CD4-positive, alpha-beta T cell (primary cell): ENCODE measurements around the gene SEL1L3. TPM values are rescaled to one million over a fixed set of nuclear protein-coding genes. Genes with fewer than 3 reads are reported as not detected.

Experiments
- ATAC-seq: fragments of 200-7000 bp; cut with Tn5 transposase; one replicate; pipeline ENCODE4 v1.10.0; 2022; ENCODE audit warnings: mild to moderate bottlenecking; ENCODE audit not compliant: poor library complexity
- CTCF ChIA-PET: fragments of 350-600 bp; sonication (Branson Sonifier 250); formaldehyde crosslinking; loops from one replicate; lab custom pipeline; 2021; ENCODE audit warnings: antibody characterized with exemption, inconsistent platforms; lab: Charles Lee
- POLR2A ChIA-PET: fragments of 350-600 bp; sonication (Branson Sonifier 250); formaldehyde crosslinking; loops from one replicate; lab custom pipeline; 2021; ENCODE audit warnings: antibody characterized with exemption, inconsistent platforms; lab: Charles Lee
- DNase-seq, 14 experiments: peaks; one replicate each; pipeline ENCODE4 v3.0.0-alpha.2; 2013 to 2020; ENCODE audit warnings: mixed read lengths in 2 of 14
- H3K27ac ChIP-seq, 2 donors: one replicate each; pipeline versions ENCODE4 v1.5.1 to v1.7.0; 2013; ENCODE audit warnings: low read length in 2 of 2, low read depth in 1 of 2, mild to moderate bottlenecking in 1 of 2
- H3K27me3 ChIP-seq, 2 experiments: 1 replicate in 1 of 2; 2 replicates in 1 of 2; pipeline versions ENCODE4 v1.6.1 to v1.7.0; 2013; ENCODE audit warnings: low read length in 2 of 2, control low read depth in 1 of 2, mild to moderate bottlenecking in 1 of 2, moderate library complexity in 1 of 2; ENCODE audit not compliant: insufficient read depth in 2 of 2, control insufficient read depth in 1 of 2
- H3K36me3 ChIP-seq: one replicate; pipeline ENCODE4 v1.6.1; 2013; ENCODE audit warnings: low read length, control low read depth; ENCODE audit not compliant: insufficient read depth
- H3K4me1 ChIP-seq: one replicate; pipeline ENCODE4 v1.6.1; 2013; ENCODE audit warnings: low read length, control low read depth; ENCODE audit not compliant: insufficient read depth
- H3K4me3 ChIP-seq: one replicate; pipeline ENCODE4 v1.5.1; 2013; ENCODE audit warnings: mild to moderate bottlenecking, low read length, moderate library complexity
- H3K9me3 ChIP-seq, 2 experiments: 1 replicate in 1 of 2; 2 replicates in 1 of 2; pipeline versions ENCODE4 v1.6.1 to v1.7.0; 2013; ENCODE audit warnings: low read length in 2 of 2, mild to moderate bottlenecking in 2 of 2, control low read depth in 1 of 2, moderate library complexity in 1 of 2; ENCODE audit not compliant: control insufficient read depth in 1 of 2, insufficient read depth in 1 of 2
- H3K27ac Mint-ChIP-seq: one replicate; pipeline ENCODE4 v1.8.0; 2020; ENCODE audit warnings: mixed read lengths
- H3K27me3 Mint-ChIP-seq: one replicate; pipeline ENCODE4 v1.8.0; 2021; ENCODE audit warnings: mixed read lengths
- H3K36me3 Mint-ChIP-seq: one replicate; pipeline ENCODE4 v1.8.0; 2021; ENCODE audit warnings: low read depth, mixed read lengths
- H3K4me1 Mint-ChIP-seq: one replicate; pipeline ENCODE4 v1.8.0; 2021; ENCODE audit warnings: low read depth, mixed read lengths
- H3K4me3 Mint-ChIP-seq: one replicate; pipeline ENCODE4 v1.8.0; 2020; ENCODE audit warnings: mild to moderate bottlenecking, mixed read lengths
- H3K9me3 Mint-ChIP-seq: one replicate; pipeline ENCODE4 v1.8.0; 2020; ENCODE audit warnings: mixed read lengths
- intact Hi-C, 2 experiments: fragments of 100-400 bp; cut with DNase I in 1 of 2; cut with micrococcal nuclease in 1 of 2; formaldehyde crosslinking; loops; one replicate each; pipeline versions ENCODE4 v1.15.1 to v1.9.0; 2023 to 2025; cut with DNase I, micrococcal nuclease
- total RNA-seq, 174 experiments: library from RNA in 2 of 174; stranded (reverse) in 2 of 174; gene quantifications; one replicate each; pipeline ENCODE4 v1.2.3 and lab custom pipeline; 2021 to 2026
- TF ChIP-seq, protein P1 (sequence below): fragments of 200-600 bp; IDR thresholded peaks from one replicate; pipeline ENCODE4 v1.8.0; 2022; ENCODE audit warnings: antibody characterized with exemption, mild to moderate bottlenecking

Gene SEL1L3
- total RNA-seq, 2 experiments from 2014 or later: 34.9 to 36.5 TPM

DNA sequence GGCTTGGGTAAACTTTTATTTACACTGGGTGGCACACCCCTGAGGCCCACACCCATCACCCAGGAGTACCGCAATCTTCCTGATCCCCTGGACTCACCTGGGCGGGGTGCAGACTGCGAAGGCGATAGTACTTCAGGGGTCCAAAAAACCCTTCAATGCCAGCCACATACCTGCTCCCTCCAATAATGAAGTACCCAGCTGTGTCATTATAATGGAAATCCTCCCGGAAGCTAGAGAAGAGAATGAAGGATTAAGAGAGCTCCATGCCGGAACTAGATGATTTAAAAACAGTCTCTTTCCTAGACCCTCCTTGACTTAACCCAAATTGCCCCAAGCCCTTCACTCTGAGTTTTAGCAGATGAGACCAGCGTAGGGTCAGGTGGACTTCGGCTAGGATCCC, 40.9 kb downstream of the SEL1L3 start:
- Mint-ChIP-seq H3K4me1 (no peaks in the 10 kb centered on the region), H3K9me3 (no peaks in the 10 kb centered on the region), H3K36me3 (peaks cover 77% of the 10 kb centered on the region), H3K27ac (no peak overlapping the region), H3K4me3 (no peak overlapping the region), H3K27me3 (no peaks in the 10 kb centered on the region)
- no peak overlapping the region for H3K27ac ChIP-seq
- H3K27me3 ChIP-seq: no peaks in the 10 kb centered on the region
- no peaks in the 10 kb centered on the region for H3K9me3 ChIP-seq
- CTCF ChIA-PET: no interaction called here
- H3K4me1 ChIP-seq: no peaks in the 10 kb centered on the region
- H3K4me3 ChIP-seq: no peak overlapping the region
- intact Hi-C loops: no loop called here
- TF ChIP-seq, protein P1, sequence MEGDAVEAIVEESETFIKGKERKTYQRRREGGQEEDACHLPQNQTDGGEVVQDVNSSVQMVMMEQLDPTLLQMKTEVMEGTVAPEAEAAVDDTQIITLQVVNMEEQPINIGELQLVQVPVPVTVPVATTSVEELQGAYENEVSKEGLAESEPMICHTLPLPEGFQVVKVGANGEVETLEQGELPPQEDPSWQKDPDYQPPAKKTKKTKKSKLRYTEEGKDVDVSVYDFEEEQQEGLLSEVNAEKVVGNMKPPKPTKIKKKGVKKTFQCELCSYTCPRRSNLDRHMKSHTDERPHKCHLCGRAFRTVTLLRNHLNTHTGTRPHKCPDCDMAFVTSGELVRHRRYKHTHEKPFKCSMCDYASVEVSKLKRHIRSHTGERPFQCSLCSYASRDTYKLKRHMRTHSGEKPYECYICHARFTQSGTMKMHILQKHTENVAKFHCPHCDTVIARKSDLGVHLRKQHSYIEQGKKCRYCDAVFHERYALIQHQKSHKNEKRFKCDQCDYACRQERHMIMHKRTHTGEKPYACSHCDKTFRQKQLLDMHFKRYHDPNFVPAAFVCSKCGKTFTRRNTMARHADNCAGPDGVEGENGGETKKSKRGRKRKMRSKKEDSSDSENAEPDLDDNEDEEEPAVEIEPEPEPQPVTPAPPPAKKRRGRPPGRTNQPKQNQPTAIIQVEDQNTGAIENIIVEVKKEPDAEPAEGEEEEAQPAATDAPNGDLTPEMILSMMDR: no peak
- POLR2A ChIA-PET: no interaction called here
- DNase-seq (no peak), ATAC-seq (no peak)
- H3K36me3 ChIP-seq: peaks cover 57% of the 10 kb centered on the region

DNA sequence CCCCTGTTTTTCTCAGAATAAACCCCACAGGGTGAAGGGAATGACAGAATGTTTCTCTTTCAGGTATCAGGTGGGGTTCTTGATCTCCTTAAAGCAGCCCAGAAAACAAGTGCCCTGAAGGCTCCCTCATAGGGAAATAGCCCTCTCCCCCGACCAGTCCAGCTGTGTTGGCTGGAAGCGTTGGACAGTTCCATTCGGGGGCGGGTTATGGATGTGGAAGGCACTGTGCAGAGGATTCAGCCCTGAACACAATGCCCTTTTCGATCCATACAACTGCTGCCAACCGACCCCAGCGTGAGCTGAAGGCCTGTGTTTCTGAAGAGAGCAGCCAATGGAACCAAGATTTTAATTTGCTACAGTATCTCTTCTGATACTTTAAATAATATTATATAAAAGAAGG, 41.5 kb downstream of the SEL1L3 start:
- DNase-seq (no peak), ATAC-seq (no peak)
- POLR2A ChIA-PET: no interaction called here
- Mint-ChIP-seq H3K4me3 (no peak overlapping the region), H3K27ac (no peak overlapping the region), H3K9me3 (no peaks in the 10 kb centered on the region), H3K27me3 (no peaks in the 10 kb centered on the region), H3K36me3 (peaks cover 82% of the 10 kb centered on the region), H3K4me1 (no peaks in the 10 kb centered on the region)
- Histone ChIP-seq H3K27ac (no peak overlapping the region), H3K9me3 (no peaks in the 10 kb centered on the region), H3K27me3 (no peaks in the 10 kb centered on the region), H3K4me3 (no peak overlapping the region), H3K36me3 (peaks cover 61% of the 10 kb centered on the region), H3K4me1 (no peaks in the 10 kb centered on the region)
- TF ChIP-seq, protein P1: no peak
- CTCF ChIA-PET: interaction anchor here (1.4 kb wide), 1 partner anchor 42 kb away, joined by 4 read pairs; the partner anchor contains the start of gene SEL1L3
- intact Hi-C loops: no loop called here

DNA sequence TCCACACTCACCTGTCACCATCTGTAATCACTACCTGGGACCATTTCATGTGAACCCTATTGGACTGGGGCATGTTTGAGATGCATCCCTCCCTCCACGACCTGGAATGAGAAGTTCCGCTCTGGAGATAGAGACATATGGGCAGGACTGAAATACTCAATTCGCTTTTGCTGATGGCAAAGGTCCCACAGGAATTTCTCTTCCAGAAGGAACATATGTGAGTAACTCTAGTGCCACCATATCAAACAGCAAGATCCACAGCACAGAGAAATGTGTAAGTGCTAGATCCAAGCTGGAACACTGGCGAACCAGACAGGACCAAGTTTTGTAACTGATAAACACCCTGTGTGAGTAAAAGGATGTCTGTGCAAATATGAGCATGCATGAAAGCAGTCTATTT, 43.9 kb downstream of the SEL1L3 start:
- DNase-seq: no peak
- Histone ChIP-seq H3K27me3 (no peaks in the 10 kb centered on the region), H3K36me3 (peaks cover 72% of the 10 kb centered on the region), H3K27ac (no peak overlapping the region), H3K4me3 (no peak overlapping the region), H3K9me3 (no peaks in the 10 kb centered on the region), H3K4me1 (no peaks in the 10 kb centered on the region)
- intact Hi-C loops: no loop called here
- Mint-ChIP-seq H3K9me3 (no peaks in the 10 kb centered on the region), H3K27ac (no peak overlapping the region), H3K36me3 (peaks cover 87% of the 10 kb centered on the region), H3K4me3 (no peak overlapping the region), H3K4me1 (no peaks in the 10 kb centered on the region), H3K27me3 (no peaks in the 10 kb centered on the region)
- TF ChIP-seq, protein P1: no peak
- POLR2A ChIA-PET: no interaction called here
- no peak for ATAC-seq
- CTCF ChIA-PET: no interaction called here
